HG02870 (cell line): Measurements from ENCODE around the gene NFATC1.
A peak's percentile ranks its signal among the peaks of the same experiment; 100 is the strongest.

ENCODE experiments used
- ATAC-seq: cut with Tn5 transposase; IDR thresholded peaks from one replicate; pipeline ENCODE4 v1.9.1; 2021; ENCODE audit warnings: mild to moderate bottlenecking, moderate library complexity; ENCODE audit not compliant: unreplicated experiment

The NFATC1 gene

DNA sequence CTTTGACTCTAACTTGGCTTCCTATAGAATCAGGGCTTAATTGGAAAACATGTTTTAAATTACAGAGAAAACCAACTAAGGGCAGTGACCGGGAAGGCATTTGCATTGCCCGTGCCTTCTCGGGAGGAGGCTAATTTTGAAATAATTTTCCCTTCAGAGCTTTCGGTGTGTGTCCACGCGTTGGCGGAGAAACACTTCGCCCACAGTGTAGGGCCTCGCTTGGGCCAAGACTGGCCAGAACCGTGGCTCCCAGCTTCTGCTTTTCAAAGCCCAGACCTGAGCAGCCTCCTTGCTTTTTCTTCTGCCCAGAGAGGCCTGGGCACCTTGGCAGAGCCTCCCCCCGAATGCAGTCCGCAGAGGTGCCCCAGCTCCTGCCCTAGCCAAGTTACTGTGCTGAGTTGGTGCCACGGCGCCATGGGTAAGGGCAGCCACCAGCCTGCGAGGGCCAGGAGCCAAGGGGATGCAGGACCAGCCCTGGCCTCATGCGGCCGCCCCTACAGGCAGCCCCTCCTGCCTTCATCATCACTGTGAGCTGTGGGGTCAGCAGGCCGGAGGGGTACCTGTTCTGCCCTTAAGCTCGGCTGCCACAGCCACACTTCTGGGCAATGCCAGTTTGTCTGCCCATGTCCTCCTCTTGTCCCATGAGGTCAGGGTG, 57.4 kb downstream of the NFATC1 start:
- no peak for ATAC-seq

DNA sequence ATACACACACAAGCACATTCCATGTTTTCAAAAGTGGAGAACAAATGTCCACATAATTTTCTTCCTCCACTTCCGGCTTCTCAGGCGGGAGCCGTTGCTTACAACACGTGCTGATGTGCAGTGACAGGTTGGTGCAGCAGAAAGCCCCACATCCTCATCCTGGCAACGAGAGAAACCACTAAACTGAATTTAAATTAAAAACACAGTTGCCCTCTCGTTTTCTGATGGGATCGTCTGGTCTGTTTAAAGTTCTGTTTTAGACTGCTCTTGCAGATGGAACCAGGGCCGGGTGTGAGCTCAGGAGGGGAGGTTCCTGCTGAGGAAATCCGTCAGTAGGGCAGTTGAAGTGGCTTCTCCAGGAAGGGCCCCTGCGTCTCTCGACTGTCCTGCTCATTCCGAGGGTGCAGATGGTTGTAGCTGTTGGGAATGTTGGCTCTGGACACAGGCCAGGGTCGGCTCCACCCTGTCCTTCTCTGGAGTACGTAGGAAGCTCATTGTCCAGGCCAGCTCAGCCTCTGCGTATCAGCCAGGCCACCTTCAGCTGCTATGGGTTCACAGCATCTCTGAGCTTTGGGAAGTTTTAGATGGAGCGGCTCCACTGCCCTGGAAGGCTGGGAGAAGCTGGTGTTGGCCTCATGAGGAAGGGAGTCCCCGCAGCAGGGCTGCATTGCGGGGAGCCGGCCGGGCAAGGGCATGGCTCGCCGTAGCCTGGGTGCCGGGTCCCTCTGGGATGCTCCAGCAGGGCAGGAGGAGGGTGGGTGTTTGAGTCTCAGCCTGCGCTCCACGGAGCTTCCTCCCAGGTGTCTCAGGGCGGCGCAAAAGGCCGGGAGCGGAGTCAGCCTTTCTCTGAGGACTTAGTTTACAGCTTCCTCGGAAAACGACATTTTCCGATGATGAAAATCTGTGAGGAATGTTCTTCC, 58.3 kb downstream of the NFATC1 start:
- ATAC-seq = no peak

DNA sequence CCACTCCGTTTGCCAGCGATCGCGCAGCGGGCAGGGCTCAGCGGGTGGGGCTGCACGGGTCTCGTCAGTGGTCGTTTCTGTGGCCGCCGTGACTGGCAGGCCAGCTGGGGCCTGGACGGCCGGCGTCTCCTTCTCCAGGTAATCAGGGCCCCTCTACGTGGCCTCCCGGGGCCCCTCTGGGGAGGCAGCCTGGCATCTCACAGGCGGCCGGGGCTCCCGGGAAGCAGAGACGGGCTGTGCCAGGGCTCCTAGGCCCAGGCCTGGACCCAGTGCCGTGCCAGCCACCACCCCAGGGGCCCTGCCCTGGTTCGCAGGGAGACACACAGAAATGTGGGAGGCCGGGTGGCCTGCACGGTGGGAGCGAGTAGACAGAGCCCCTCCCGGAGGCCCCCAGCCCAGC, 59.5 kb downstream of the NFATC1 start:
- no peak for ATAC-seq

DNA sequence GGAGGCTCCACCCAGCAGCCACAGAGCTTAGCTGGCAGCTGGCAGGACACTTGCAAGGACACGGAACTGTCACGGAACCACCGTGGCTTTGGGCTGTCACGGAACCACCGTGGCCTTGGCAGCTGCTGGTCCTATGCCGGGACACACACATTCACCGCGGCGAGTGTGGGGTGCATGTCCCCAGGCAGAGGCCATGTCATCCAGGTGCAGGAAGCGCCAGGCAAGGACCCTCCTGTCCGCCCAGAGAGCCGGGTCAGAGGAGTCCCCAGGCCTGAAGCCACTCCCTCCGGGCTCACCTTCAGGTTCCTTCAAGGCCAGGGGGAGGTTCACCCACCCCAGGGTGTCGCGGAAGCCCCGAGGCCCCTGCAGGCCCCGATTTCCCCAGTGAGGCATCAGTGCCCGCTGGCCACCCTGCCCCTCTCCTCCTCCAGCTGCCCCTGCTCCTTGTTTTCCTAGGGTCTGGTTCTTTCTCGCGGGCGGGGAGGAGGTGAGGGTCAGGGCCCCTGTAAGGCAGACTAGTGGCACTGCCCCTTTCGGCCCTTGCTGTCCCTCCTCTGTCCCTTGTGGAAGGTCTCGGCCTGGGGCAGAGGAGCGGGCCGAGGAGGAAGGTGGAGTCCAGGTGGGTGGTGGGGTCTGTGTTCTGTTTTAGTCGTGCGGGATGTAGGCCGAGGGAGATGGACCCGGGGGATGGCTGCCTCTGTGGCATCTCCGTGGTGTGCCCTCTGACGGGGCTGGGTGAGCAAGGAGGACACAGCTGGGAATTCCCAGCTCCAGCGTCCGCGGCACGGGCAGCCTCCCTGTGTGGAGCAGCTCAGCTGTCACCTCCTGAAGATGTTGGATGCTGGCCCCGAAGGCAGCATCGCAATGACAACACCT, 60.6 kb downstream of the NFATC1 start:
- ATAC-seq = no peak

DNA sequence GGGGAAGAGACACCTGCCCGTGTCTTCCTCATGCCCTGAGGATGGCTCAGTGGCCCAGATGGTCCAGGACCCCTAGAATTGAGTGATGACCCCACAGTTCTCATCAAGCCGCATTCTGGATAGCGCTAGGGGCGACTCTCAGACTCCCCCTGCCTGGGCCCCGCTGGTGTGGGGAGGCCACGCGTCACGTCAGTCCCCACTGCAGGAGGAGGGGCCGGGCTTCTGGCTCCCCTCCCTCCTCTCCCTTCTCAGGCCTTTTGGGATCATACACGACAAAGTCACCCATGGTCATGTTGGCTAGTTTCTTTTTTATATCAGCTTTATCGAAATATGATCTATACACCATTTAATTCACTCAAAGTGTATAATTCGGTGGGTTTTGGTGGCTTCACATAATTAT, 61.5 kb downstream of the NFATC1 start:
- ATAC-seq = no peak

DNA sequence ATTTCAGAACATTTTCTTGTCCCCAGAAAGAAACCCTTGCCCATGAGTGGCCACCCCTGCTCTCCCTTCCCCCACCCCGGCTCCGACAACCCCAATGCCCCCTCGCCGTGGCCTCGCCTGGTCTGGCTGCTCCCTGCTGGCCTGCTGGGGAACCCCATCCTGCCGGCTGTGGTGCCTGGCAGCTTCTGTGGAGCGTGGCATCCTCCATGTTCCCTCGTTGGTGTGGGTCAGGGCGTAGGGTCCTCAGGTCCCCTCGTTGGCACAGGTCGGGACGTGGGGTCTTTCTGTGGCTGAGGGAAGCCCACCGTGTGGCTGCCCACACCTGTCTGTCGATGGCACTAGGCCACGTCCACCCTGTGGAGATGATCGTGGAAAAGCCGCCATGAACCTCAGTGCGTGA, 61.9 kb downstream of the NFATC1 start:
- no peak for ATAC-seq

DNA sequence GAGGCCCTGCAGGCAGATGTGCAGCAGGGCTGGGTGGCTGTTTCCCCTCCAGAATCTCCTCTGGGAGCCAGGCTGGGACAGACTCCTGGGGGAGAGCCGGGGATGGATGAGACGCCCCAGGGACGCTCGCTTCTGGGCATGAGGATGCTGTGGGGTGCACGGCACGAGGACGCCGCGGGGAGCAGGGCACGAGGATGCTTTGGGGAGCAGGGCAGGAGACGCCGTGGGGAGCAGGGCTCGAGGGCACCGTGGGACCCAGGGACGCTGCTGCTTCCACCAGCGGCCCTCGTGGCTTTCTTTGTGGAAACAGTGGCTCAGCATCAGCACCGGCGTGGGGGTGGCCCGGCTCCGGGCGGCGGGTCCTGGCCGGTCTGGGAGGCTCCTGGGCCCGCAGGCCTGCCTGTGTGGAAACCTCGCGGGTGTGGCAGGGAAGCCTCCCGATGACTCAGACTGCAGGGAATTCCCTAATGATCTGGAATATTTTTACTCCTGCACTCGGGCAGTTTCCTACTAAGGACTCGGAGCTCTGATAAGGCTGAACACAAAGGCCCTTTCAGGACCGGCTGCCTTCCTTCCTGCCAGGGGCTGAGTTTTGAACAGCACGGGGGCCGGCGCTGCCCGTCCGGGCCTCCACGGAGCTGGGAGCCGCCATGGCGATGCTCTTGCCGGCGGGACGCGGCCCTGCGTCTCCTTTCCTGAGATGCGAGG, 62.6 kb downstream of the NFATC1 start:
- no peak for ATAC-seq

DNA sequence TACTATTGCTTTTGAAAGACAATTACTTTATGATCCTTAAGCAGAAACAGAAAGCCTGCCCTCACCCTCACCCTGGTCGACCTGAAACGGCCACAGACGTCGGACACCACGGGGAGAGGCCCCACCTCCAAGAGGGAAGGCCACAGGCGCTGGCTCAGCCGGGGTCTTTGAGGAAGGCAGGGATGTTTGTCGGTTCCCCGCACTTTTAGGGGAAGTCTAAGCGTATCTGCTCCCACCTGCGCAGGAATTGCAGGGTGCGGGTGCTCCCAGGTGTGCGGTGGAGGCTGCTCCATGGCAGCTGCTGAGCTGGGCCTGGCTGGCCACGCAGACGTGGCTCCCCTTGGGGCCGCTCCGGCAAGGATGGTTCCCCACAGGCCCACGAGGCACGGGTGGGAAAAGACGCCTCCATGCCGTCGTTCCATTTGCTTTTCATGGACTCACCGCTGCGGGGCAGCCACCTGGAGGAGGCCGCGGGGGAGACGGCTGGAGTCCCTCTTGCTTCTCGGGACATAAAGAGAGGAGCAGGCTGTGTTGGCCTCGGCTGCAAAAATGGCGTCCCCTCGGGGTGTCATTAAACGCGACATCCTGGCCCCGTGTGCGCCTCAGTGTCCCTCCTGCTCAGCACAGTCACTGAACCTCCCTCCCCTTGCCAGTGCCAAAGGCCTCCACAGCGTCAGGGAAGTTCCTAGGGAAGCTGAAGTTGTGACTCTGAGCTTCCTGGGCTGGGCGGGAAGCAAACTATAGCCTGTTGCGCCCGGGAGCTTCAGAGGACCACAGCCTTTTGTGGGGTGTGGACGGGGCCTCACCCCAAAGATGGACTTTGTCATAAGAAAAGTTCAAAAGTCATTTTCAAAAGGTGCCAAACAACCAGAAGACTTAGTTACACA, 63.4 kb downstream of the NFATC1 start:
- no peak for ATAC-seq

DNA sequence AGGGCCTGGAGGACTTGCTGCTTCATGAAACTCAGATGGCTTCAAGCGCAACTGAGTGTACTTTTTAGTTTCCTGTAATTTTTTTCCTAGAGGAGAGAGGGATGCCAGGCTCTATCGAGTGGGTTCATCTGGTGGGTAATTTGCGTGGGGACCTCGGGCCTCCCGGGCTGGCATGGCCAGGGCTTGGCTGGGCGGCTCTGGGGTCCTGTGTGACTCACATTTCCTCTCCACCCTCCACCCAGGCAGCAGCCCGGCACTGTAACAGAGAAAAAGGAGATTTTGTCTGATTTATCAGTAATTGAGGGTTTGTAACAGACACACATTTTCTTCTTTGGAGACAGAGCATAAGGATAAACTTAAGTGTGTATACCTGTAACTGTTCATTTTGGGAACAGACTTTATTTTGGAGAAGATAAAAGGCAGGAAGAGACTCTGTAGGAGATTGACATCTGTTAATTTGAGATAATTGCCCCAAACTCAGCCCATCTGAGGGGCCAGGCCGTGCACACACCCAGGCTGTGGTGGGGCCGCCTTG, 64.3 kb downstream of the NFATC1 start:
- no peak for ATAC-seq

DNA sequence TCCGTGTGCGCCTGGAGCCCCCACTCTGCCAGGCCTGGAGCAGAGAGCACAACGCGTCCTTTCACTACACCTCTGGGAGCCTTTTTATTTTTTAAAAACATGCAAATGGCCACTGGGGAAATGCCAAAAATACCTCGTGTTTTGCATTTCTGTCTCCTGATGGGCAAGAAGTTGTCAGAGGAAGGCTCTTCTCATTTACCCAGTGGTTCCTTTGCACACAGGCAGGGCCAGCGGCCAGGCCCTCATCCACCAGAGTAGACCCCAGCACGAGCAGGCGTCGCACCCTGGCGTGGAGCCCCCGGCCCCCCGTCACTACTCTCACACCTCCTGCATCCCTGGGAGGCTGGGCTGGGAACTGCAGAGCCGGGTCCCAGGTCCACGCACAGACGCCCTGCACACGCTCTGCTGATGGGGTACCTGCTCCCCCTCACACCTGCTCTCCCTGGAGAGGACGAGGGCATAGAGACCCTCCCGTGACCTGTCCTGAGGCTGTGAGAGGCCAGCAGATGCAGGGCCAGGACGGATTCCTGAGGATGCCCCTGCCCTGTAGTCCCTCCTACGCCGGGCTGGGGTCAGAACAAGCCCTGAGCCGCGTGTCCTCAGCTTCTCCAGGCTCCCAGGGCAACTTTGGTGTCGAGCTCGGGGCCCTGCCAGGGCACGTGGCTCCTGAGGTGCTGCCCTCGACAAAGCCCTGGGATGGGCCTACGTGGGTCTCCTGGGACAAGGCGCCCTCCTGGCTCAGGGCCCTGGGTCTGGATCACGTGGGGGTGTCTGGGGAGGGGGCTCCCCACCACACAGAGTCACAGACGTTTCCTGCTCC, 65.0 kb downstream of the NFATC1 start:
- peak; percentile 58 for ATAC-seq

DNA sequence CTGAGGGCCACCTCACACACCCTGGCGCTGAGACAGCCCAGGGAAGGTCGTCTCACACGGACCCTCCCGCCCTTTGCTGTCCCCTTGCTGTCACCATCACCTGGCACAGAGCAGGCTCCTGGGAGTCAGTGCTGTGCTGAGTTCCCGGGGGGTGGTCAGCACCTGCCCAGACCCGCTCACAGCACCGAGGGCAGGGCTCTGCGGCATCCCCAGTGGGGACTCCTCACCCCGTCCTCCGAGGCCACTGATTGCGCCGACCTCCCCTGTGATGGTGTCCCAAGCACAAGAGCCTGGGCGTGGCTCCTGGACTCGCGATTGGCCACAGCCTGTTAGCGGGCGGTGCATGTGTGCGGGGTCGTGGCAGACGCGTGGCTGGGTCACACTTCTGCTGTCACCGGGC, 65.9 kb downstream of the NFATC1 start:
- ATAC-seq = no peak

DNA sequence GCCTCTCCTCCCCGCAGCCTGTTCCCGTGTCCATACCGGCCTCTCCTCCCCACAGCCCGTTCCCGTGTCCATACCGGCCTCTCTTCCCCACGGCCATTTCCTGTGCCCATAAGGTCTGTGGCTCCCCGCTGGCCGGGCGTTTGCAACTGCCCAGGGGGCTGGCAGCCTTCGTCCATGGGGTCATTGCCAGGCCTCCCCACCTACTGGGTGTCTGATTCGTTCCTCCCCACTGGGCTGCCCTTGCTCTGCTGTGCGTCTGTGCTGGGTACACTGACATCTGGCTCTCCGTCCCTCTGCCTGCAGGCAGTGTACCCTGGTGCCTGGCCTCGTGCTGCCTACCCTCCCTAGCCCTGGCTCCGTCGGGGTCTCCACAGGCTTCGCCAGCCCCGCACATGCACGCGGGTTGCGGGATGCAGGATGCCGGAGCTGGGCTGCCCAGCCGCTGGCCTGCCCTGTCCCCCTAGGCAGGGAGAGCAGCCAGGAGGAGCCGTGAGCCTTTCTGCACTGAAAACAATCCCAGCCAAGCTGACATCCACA, 67.8 kb downstream of the NFATC1 start:
- no peak for ATAC-seq

DNA sequence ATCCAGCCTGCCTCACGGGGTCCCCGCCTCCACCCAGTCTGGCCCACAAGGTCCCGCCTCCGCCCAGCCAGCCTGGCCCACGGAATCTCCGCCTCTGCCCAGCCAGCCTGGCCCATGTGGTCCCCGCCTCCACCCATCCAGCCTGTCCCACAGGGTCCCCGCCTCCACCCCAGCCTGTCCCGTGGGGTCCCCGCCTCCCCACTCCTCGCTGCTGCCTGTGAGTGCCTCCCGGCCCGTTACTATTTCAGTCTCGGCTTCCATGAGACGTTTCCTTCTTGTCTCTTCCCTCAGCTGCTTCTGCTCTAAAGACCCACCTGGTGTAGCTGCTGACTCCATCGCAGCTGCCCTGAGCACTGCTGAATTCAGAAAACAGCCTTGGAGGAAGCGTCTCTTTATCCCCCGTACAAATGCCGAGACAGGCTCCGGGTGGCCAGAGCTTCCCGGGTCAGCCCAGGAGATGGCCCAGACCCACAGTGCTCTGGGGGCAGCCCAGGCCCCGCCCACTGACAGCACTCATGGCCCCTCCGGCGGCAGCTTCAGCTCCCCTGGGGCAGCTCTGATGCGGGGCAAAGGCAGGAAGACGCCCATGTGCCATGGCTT, 69.8 kb downstream of the NFATC1 start:
- peak; percentile 63 for ATAC-seq

DNA sequence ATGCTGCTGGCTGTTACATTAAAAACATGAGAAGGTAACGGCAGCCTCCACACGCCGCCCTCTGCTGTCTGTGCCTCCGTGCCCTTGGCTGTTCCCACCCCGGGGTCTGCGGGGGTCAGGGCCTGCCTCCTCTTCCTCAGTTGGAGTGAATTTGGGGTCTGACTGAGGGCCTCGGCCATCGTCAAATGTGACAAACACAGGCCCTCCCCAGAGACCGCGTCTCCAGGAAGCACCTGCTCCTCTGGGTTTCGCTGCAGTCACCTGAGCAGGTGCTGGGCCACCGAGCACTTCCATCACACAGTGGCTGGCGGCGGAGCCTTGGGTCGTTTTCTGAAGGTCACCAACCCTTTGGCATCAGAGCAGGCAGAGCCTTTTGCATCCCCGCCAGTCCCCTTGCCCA, 70.9 kb downstream of the NFATC1 start:
- peak; percentile 31 for ATAC-seq

DNA sequence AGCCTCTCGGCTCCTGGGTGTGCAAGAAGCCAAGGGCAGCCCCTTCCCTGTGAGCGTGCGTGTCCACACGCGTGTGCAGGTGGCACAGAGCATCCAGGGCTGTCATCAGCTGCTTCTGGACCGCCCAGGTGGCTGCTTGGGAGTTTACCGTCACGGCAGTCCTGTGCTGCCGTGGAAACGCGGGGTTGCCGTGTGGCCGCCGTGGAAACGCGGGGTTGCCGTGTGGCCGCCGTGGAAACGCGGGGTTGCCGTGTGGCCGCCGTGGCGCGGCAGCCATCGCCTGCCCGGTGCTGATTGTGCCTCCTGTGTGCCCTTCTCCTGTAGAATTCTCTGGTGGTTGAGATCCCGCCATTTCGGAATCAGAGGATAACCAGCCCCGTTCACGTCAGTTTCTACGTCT, 71.4 kb downstream of the NFATC1 start:
- no peak for ATAC-seq

DNA sequence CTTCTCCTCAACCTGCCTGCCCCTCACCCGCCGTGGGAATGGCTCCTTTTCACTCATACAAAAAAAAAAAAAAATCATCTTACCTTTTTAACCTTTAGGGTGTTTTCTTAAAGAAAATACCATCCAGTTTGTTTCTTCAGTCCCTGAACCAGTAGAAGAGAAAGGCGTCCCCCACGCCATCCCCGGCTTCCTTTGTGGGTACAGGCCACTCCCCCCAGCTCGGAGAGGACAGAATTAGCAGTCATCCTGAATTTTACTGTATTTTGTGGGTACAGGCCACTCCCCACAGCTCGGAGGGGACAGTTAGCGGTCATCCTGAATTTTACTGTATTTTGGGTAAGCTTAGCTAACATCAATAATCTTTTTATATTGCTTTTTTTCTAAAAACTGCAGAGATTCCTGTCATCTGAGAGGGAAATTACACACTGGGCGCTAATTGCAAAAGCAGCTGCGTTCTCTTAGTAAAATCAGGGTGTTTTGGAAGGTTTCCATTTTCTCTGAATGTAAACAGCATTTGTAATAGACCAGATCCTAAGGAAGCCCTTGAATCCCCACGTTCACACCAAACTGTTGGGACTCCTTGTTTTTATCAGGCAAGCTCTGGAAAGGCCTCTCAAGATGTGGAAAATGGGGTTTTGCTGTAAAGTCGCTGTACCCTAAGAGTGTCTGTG, 72.5 kb downstream of the NFATC1 start:
- ATAC-seq = no peak

DNA sequence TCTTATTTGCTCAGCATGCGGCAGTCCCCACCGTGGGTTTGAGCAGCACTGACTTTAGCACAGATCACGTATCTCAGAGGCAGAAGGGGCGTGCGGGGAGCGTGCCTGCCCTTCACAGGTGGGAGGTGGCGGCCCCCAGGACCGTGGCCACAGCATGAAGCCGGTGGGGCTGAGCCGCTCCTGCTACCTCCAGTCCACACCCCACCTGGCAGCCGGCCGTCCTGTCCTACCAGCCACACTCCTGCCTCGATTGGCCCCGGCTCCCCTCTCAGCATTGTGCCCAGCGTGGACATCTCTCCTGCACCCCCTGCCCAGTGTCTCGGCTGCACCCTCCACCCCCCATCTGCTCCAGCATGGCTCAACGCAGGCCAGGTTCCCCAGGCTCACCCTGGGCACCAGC, 73.6 kb downstream of the NFATC1 start:
- ATAC-seq = no peak
